Activated CD4-positive, CD25-positive, alpha-beta regulatory T cell (primary cell): ENCODE data around the gene GSG1.
"Not testable (repeated sequence)": the region's sequence is repeated elsewhere in the genome, so short reads cannot be mapped to it uniquely, and the experiment has no call there.

ENCODE experiments used
- DNase-seq, 4 experiments: peaks; one replicate each; lab custom pipeline; 2025; lab: John Stamatoyannopoulos, UW

The GSG1 gene

DNA sequence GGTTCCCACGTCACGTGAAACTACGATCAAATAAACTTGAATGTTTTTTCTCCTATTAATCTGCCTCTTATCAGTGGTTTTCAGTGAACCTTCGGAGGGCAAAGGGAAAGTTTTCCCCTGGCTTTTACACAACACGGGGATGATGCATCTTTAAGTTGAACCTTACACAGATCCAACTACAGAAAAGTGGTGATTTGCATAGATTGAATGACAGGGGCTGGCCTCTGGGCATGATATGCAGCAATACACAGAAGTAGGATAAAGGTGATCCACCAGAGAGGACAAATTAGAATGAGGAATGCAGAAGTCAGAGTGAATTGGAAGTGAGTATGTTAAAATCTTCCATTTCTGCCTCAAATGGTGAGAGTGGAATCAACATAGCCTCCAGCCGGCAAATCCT, 11.6 kb downstream of the GSG1 start:
- no peak for DNase-seq

DNA sequence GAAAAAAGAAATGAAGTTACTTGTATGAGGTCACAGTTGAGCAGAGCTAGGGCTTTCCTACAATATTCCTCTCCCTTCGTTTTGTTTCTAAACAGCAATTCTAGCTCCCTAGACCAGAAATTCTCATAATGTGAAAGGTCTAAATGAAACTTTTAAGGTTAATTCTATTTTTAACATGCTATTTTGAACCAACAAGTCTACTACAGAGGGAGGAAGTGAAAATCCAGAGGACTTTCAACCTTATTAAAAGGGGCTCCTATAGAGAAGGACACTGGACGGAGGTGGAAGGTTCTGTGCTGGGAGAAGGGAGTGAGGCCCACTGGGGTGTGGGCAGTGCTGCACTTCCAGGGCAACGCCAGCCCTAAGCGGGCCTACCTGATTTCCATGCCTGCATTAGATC, 13.4 kb downstream of the GSG1 start:
- DNase-seq = no peak

DNA sequence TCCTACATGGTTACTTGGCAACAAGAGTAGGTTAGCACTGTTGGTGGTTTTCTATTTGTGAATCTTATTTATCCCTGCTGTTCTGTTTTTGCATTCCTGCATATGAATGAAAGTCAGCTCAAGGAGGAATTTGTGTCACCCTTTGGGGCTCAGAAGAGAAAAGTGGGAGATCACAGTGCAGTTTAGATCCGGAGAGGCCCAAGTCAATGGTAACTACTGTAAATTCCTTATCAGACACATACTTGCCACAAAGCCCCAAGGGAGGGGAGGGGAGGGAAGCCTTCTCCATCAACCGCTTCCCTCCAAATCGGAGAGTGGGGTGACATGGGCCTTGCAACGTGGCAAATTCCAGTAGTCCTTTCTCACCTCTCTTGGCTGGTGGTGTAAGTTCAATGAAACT, 15.0 kb downstream of the GSG1 start:
- DNase-seq = no peak

DNA sequence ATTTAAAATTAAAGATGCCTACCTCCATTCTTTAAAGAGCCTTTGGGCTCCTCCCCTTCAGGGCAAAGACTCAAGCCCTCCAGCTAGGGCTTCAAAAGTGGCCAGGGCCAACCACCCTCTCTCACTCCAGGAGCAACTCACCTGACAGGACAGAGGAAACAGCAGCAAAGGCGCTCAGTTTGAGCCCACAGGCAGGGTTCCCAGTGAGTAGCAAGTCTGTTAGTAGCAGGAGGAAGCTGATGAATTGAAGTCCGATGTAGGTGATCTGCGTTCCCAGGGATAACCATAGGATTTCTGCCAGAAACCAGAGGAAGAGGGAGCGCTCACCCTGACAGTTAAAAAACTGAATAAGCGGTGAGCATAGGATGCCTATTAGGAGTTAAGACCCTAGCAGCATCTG, 15.7 kb downstream of the GSG1 start:
- DNase-seq = no peak

DNA sequence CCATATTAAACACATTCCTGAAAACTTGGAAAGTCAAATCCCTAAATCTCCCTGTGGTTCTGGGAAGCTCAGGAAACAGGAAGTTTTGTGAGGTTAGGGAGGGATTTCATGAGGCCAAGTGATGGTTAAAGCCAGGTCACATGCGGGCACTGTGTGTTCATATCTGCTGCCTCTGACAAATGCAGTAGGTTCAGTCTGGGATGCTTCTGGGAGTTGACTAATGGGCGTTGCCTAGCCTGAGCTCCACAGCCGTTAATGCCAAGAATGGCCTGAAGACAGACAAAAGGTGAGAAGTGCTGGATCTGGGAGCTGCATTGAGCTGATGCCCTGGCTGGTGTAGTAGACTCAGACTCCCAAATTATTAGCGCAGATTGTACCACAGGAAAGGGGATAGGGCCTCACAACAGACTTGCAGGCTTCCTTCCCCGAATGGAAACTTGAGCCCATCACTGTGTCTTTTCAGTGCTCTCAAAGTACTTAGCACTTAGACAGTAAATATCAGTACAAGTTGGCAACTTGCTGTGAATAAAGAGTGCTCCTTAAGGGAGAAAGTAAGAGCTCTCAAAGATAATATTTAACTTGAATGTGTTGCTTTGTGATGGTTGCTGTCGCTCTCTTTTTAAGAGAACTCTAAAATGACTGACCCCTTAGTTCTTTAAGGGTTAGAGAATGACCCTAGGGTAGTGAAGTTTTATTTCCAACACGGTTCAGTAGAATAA, 17.3 kb downstream of the GSG1 start:
- DNase-seq = no peak

DNA sequence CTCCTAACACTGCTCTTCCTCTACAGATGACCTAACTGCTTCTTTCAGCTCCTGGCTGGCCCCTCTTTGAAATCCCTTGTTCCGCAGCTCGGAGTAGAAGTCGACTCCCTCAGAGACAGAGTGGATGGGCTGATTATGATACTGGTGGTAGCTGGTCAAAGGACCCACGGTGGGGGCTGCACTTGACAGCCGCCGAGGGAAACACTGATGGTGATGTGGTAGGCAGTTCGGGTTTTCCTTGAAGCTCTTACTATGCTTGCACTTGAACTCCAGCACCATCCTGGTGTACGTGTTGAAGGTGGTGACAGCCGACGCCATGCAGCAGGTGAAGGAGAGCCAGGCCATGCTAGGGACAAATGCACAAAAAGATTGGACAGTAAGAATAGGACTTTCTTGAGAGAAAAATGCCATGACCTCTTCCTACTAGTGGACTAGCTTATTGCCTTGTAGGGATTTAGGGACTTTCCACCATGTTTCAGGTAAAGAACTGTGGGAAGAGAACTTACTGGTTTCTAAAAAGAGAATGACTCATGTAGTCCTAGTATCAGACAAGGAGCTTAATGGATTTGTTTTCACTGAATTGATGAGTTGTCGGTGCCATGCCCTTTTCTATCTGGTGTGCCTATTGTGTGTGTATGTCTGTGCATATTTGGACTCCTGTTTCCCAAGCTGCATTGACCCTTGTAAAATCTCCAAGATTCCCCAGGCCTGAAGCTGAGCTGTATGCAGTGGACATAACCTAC, 18.4 kb downstream of the GSG1 start:
- no peak for DNase-seq

DNA sequence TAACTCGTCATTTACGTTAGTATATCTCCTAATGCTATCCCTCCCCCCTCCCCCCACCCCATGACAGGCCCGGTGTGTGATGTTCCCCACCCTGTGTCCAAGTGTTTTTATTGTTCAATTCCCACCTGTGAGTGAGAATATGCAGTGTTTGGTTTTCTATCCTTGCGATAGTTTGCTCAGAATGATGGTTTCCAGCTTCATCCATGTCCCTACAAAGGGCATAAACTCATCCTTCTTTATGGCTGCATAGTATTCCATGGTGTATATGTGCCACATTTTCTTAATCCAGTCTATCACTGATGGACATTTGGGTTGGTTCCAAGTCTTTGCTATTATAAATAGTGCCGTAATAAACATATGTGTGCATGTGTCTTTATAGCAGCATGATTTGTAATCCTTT, 19.8 kb downstream of the GSG1 start:
- not testable (repeated sequence) for DNase-seq

DNA sequence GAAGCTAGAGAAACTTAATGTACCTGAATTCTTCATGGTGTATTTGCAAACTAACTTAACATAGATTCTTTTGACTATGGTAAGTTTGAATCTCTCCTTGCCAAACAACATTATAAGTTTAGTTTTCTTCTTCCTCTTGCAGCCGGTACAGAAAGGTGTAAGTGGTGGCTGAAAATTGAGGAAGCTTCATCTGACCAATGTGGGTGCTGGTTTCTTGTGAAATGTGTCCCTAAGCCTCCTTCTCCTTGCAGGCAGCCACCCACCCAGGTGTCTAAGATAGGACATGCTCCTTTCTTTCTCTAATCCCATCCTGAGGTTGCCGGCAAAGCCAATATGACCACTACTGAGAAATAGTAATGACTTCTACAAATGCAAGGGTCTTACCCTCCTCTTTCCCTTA, 20.6 kb downstream of the GSG1 start:
- DNase-seq = no peak

DNA sequence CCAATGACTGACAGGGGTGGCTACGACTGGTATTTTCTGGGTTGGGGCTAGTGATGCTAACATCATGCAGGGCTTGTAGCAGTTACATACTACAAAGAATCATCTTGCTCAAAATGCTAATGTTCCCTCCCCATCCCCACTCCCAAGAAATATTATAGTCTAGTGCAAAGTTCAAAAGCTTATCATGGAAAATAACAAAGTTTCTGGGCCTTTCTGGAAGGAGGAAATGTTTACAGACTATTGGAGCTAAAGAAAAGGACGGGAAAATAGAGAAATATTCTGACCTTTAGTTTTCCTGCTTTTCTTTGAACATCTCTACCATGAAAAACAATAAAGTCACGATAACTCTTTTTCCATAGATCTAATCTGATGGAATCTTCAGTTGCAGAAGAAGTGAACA, 23.2 kb downstream of the GSG1 start:
- no peak for DNase-seq

DNA sequence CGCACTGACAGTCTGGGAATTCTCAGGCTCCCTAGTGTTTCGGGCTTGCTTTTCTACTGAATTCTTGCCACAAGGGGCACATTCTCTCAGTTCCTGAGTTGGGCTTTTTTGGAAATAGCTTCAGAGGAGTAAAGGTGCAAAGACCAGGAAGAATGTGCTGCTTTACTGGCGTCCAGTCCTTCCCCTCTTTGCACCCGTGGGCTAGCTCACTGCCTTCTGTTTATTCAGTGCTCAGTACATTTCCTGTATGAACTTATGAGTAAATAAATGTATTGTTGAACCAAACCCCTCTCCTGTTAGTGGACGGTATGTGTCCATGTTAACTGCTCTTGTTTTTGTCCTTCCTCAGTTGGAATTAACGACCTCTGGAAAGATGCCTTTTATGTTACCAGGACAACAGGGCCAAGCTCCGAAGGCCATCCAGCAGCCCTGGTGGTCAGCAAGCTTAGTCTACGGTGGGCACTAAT, 24.0 kb downstream of the GSG1 start:
- DNase-seq = no peak

DNA sequence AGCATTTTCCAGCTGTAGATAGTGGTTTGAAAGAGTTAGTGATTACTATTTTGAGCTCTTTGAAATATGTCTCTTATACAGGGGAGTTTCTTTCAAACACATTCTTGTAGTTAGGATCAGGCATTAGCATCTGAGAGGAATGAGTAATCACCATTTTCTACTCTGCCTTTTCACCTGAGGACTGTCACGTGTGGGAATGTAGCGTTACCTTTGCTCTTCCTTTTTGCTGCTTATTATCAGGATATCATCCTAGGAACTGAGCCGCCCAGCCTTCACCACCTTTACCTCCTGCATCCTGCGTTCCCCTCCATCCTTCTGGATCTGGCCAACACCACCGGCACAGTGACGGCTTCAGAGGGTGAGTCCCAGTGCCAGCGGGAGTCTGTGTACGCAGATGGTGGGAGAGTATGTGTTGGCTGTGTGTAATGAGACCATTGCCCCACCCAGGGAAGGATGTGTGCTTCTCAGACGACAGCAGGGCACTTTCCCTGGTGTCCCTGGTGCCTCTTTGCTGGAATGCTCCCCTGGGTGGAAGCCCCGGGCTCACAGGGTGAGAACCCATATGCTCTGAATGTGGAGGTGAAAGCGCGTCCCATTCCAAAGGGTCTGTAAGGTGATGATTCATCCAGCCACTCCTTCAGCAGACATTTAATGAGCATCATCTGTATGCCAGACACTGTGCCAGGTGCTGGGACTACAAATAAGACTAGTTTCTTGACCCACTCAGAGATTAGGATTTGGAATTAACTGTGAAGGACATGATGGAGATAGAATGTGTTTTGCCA, 27.5 kb downstream of the GSG1 start:
- no peak for DNase-seq

DNA sequence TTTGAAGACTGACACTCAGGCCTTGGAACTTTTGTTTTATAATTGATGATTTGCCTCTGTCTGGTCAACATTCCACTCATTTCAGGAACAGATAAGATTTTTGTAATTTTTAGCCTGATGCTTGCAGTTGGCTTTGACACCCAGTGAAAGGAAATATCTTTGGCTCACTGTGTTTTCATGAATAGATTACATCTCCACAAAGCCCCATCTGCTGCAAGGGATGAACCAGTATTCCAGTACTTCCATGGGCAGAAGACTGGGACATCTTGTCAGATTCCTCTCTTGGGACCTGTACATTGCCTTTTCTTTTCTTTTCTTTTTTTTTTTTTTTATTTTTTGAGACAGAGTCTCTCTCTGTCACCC, 28.4 kb downstream of the GSG1 start:
- DNase-seq = no peak

DNA sequence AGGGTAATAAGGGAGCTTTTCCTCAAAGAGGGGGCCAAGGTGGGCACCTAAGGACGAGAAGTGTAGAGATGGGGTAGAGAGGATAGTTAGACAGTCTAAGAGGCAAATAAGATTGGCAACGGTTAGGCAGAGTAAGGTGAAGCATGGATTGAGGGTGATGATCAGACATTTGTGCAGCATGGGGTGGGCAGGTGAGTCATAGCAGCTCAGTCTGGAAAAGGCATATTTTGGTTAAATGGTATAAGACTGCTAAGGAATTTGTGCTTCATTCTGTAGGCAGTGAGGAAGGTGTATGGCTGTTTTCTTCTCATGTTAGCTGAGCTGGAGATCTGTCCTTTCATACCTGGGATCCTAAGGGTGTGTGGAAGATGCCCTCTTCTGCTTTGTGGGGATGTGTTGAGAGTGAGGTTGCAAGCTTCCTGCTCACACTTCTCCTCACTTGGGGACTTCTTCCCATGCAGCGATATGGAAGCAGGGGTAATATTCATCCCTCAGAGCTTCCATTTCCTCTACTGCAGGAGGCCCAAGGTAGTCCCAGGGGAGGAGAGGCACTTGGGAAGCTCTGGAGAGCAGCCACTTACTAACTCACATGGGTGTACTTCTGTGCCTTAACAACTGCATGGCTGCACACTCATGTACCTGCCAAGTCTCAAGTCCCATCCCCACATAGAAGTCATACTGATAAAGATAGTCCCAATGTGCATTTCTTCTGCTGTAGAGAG, 28.9 kb downstream of the GSG1 start:
- DNase-seq = no peak

DNA sequence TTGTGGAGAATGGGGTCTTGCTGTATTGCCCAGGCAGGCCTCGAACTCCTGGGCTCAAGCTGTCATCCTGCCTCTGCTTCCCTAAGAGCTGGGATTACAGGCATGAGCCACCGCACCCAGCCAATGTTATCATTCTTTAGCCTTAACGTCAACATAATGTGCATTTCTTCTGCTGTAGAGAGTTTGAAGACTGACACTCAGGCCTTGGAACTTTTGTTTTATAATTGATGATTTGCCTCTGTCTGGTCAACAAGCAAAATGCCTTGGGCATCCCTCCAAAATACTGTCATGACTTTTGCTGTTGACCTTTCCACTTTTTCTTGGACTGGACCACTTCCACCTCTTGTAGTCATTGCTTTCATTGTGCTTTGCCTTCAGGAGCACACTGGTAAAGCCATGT, 30.3 kb downstream of the GSG1 start:
- DNase-seq = no peak

DNA sequence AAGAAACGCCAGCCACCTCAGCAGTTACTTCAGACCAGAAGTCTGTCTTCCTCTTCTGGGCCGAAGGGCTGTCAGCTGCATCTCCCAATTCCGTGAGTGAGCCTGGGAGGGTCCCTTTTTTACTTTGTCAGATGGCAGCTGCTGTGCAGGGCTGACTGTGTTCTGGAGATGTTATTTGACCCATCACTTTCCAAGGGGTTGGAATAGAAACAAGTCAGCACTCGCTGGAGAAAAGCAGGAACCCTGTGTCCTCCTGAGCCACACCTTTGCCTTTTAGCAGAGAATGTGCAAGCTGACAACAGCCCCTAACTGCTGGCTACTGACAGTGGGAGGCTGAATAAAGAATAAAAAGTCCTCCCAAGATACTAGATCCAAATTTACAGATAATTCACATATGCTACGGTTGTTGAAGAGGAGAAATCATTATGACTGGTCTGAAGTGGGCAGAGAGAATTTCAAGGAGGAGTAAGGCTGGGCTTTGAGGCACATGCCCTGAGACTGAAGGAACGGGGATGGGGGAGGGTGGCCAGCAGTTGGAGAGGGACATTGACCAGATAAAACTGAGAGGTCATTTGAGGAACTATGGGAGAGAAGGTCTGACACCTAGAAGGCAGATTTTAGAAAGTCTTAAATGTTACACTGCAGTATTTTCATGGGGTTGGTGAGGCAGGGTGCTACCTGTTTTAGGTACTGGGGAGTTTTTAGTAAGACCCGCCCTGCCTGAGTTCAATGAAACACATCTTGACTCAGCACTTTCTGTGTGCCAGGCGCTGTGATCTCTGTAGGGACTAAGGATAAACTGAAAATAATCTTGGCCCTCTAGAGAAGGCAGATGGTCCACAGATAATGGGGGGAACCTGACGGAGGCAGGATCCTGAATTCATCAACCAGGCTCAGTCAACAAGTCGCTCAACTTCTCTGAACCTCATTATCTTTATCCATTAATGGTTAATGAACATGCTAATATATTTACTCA, 31.9 kb downstream of the GSG1 start:
- DNase-seq = no peak

DNA sequence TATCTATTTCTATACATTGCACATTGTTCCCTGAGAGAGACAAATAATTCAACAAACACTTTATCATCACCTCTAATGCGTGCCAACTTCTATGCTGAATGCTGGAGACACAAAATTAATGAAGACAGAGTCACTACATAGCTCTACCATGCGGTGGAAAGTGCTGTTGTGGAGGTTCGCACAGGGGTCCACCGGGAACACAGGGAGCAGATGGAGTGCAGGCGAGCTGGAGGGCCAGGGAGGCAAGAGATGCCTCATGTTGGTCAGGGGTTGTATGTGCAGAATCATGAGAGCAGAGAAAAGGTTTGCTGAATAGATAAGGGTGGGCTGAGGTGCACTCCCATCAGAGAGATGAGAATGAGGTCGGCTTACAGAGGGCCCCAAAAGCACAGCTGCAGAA, 34.1 kb downstream of the GSG1 start:
- no peak for DNase-seq

DNA sequence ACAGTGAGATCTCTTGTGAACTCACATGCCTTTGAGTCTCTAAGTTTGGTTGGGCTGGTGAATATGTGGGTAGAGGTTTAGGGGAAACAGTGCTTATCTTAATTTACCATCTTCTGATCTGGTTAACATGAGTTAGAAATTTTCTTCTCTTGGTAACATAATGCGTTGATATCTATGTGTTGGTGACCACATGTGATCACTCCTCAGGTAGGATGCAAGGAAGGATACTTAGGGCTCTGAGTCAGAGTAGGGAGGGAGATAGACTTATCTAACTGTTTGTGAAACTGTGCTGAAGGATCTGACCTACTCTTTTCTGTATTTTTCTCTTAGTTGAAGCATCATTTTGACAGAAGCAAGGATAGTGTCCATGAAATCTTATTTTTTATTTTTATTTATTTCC, 36.1 kb downstream of the GSG1 start:
- no peak for DNase-seq

DNA sequence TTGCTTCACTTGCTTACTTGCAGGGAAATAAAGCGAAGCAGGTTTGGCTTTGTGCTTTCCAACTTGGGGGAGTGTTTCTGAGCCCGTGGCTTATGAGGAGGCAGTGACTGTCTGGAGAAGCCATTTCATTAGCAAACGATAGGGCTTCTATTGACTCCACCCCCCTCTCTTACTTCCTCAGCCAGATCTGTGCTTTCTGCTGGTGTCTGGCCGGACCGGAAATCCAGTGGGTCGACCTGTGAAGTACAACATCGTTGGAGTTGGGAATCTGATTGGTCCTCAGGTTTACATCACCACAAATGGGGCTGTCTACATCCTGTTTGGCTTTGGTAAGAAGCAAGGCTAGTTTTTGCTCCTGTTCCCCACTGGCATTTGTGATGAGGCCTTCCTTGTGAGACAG, 37.0 kb downstream of the GSG1 start:
- DNase-seq = no peak

DNA sequence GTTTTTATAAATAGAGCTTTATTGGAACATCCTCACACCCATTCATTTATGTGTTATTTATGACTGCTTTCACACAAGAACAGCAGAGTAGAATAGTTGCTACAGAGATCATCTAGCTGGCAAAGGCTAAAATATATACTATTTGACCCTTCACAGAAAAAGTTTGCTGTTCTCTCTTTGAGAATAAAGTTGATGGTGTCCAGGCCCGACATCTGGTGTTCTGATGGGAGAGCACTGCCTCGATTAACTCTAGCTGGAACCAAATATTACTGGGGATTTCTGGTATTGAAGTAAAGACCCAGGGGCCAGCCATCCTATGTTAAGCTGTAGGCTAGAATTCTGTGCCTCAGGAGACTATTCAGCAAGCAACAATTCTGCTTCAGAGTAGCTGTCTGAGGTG, 37.5 kb downstream of the GSG1 start:
- DNase-seq = no peak

DNA sequence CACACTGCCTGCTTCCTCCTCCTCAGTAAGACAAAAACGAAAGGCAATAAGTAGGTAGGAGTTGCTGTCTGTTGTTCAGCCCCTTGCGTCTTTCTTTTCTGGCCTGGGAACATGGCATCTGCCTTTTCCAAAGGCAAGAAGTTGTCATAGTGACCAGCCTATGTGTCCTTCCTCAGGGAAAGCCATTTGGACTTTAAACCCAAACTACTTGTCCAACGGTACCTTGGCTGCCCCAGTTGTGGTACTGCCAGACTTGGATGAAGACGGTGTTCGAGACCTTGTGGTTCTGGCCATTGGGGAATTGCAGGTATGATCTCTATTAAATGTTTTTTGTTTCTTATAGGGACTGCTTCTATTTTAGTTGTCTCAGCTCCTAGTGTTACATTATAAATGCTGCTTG, 40.8 kb downstream of the GSG1 start:
- DNase-seq = no peak

DNA sequence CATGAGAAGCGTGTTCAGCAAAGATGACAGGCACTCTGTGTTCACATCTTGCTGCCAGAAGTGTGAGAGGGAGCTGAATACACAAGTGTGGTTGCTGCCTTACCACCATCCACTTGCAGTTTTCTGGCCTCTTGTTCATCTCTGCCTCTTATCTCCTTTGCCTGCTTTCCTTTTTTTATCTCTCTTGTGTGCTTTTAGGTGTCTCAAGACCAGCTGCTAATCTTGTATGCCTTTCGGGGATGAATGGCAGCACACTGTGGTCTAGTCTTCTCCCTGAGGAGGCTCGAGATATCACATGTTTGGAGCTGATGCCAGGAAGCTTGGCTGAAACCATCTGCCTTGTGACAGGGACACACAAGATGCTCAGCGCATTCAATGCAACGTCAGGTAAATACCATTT, 42.1 kb downstream of the GSG1 start:
- no peak for DNase-seq
